Mucosa of gallbladder (tissue), 1 donor: ENCODE data around the gene ZFPL1. TPM values are rescaled to one million over a fixed set of nuclear protein-coding genes. Genes with fewer than 3 reads are reported as not detected.

Experiments used
- DNase-seq: peaks from one replicate; pipeline ENCODE4 v3.0.0-alpha.2; 2020; ENCODE audit warnings: low spot score
- total RNA-seq: library from RNA; stranded (reverse); gene quantifications from one replicate; pipeline ENCODE4 v1.2.1, GENCODE V29; 2021
- donor health status: DM: no; HTN: no; CAD: no.

ZFPL1 gene
- total RNA-seq, 1 donor from 2014 or later: 44.4 TPM

DNA sequence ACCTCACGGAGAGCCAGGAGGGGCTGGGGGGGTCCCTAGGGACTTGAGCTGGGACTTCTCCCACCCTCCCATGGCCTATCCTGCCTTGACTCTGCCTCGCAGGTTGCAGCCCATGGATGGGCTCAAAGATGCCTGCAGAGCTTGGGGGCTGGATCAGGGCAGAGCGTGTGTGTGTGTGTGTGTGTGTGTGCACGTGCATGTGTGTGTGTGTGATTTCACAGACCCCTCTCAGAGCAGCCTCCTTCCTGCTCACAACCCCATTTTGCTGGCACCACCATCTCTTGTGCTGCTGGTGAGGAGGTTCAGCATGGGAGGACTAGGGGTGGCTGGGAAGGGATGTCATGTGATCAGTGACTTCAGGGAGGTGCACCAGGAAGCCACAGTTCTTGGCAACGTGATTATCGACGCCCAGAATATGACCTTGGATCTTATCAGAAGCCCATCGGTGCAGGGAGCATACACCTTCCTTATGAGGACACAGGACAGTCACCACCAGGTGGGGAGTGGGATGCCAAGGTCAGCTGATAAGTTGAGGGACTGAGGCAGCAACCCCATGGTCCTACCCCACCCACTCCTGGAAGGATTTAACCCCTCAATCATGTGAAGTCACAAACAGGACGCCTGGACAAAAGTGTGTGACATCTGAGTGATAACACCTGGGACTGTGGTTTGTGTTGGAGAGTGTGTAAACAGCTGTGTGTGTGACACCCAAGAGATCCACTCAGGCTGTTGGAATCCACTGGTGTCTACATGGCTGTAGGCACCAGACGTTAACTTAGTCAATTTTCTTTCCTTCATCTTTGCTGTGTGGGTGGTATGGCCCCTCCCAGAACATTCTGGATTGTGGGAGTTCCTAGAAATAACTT, 23.8 kb upstream of the ZFPL1 start:
- DNase-seq: no peak

DNA sequence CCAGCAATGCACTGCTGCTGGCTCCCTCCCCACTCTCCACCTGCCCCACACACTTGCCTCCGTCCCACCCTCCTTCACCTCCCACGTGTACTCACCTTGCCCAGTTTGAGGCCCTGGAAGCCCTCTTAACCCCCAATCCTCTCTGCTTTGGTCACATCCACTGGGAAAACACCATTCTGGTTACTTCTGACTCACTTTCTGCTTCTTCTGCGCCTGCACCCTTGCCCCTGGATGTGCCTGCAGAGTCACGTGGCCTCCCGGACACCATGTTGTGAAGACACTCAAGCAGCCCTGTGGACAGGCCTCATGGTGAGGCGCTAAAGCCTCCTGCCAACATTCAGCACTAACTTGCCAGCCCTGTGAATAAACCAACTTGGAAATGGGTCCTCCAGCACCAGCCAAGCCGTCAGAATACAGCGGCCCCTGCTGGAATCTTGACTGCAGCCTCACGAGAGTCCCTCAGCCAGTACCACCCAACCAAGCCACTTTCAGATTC, 23.1 kb upstream of the ZFPL1 start:
- DNase-seq: no peak

DNA sequence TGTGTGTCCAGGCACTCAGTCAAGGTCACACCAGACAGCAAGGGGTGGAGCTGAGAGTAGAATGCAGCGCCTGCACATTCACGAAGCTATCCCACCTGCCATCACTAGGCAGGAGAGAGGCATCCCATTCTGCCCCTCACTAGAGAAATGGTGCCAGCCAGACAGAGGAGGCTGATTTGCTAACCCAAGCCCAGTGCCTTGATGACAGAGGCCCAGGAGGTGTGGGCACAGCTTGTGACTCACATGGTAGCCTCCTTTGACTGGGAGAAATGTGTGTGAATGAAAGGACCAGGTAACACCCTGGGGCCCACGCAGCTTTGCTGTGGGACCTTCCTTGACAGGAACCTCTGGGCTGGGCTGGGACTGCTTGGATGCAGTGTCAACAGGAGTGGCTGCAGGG, 20.5 kb upstream of the ZFPL1 start:
- DNase-seq: no peak

DNA sequence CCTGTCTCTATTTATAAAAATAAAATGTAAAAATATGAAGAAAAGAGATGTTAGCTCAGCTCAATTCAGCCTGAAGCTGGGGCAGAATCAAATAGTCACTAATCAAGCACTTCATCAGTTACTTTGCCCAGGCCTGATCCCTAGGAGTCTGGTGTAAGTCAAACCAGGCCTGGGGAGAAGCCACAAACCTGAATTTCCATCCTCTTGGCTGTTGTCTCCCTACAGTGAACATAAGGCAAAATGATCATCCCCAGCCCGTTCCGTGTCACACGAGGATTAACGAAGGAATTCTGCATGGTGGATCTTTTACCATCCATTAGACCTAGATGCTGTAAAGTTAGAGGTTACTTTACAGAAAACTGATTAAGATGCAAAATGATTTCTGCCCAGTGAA, 19.2 kb upstream of the ZFPL1 start:
- DNase-seq: no peak

DNA sequence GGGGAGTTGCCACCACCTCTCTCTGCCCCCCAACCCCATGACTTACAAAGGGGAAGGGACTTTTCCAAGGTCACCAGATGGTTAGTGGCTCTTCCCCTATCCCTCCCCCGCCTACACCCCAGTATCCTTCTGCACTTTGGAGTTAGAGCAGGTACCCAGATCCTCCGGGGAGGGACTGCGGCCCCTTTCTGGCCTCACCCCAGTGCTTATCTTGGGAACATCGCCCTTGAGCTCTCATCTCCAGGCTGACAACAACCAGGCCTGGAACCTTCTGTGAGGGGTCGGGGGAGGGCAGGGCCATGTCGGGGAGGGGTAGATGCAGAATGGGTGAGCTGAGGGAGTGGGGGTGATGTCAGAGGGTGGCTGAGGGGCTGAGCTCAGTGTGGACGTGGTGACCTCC, 18.2 kb upstream of the ZFPL1 start:
- DNase-seq: no peak

DNA sequence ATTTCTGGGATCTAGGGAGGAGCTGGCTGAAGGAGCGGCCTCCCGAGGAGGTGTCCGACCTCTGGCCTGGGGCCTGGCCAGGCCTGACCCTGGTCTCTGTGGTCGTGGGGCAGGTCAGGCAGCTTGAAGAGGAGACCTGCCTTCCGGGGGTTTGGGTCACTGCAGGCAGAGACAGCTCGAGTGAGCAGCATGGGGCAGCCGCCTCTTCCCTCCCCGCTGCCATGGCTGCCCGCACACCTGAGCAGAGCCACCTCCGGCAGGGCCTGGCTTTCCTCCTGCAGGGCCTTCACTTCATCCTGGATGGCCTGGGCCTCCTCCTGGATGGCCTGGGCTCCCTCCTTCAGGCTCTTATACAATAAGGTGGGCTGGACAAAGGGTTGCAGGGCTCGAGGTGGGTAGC, 17.7 kb upstream of the ZFPL1 start:
- DNase-seq: no peak

DNA sequence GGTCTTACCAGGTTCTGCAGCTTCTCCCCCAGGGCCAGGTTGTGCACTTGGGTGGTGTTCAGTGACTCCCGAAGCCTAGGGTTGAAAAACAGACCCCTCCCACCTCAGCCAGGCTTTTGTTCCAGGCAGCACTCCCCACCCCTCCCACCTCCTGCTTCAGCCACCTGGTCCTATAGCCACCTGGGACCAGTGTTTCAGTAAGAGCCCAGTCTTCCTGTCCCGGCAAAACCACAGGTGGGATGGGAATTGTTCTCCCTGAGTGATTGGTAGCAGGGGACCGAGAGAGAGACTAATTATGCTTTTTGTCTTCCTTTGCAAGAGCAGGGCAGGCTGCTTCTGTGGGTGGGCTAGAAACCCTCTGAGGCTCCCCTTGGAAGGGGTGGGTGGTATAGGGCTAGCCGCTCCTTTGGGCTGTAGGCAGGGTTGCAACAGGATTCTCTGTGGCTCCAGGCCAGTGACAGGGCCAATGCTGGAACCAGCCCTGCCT, 17.2 kb upstream of the ZFPL1 start:
- no peak for DNase-seq

DNA sequence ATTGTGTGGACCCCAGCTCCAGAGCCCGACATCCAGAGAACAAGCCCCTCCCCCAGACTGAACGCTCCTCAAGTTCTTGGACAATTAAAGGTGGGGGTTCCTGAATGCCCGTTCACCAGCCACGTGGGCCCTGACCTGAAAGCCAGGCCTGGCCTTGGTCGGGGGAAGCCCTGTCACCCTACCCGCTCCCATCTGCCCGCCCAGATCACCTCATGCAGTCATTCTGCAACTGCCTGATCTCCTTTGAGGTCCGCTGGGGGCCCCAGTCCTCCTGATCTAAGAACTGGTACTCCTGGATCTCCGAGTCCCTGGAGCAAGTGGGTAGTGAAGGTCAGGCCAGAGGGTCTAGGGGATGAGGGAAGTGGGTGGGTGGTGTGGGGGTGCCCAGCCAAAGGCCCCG, 16.6 kb upstream of the ZFPL1 start:
- DNase-seq: no peak

DNA sequence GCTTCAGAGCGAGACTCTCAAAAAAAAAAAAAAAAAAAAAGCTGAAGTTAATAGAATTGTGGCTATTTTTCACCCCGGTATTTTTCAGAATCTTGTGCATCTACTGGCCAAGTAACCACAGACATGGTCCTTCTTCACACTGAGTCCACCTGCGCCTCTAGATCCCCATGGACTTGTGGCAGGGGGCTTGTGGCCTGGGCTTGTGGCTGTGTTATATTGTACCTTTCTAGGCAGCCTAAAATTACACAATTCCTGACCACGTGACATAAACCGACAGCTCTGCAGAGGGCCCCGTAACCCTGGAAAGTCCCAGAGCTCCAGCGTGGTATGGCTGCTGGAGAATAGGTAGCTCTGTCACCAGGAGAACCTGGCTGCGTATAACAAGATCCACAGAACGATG, 14.8 kb upstream of the ZFPL1 start:
- DNase-seq: no peak

DNA sequence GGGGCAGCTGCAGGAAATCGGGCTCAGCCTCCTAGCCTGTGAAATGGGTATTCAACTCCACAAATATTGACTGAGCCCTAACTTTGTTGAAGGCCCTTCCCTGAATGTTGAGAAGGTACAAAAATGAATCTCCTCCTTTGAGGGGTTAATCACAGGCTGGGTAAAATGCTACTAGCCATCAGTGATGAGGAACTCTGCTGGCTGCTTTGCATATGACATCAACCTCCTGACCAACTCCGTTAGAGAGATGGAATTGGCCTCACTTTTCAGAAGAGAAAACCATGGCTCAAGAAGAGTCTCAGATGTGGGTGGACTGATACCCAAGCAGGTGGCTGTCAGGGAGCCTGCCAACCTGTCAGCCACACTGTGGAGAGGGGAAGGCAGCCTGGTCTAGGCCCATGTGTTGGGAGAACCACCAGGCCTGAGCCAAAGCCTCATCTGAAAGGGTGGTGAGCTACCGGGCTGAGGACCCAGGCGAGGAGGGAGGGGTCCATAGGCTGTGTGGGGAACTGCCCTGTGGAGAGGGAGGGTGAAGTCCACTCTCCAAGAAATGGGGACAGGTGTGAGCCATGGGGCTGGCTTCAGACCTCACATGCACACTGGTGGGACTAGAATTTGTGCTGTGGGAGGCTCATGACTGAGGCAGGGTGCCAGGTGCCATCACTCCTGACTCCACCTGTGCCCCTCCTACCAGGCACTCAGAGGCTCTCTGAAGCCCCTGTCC, 12.0 kb upstream of the ZFPL1 start:
- no peak for DNase-seq

DNA sequence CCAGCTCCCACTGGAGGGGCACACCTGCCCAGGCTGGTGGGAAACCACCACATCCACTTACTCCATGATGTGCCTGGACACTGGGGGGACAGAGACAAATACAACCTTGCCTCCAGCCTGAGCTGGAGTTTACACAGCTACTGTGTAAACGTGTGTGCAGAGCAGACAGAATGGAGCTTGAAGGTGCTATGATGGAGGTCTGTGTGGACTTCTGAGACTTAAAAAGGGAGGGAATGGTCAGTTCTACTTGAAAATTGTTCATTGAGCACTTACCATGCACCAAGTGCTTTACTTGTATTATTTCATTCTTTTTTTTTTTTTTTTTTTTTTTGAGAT, 11.4 kb upstream of the ZFPL1 start:
- no peak for DNase-seq

DNA sequence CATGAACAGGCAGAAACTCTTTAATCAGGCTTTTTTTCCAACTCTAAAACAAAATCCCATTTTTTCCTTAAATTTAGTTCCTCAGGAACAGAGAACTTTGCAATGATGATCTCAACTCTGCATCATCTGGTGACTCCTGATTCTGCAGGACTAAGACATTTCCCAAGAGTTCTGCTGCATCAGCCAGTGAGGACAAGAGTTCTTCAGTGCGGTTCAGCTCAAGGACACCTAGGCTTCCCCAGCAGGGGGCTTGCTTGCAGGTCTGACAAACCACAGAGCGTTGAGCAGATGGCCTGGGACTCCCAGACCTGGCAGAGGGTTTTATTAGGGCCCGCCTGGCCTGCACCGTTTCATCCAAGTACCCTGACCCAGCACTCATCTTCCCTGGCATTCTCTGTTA, 6.6 kb upstream of the ZFPL1 start:
- no peak for DNase-seq

DNA sequence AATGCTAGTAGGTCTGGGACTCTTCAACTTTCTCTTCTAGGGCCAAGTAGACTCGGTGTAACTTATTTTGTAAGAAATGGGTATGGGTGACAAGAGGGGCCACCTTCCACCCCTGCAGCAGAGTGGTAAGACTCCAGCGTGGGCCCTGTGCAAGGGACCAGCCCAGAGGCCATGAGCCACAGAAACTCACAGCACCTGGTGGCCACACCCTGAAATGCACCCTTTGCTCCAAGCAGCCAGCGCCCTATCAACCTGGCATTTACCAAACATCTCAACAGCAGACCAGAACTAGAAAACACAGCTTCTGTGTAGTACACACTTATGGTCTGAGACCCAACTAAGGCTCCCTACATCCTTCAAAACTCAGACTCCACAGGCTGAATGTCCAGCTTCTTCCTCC, 5.9 kb upstream of the ZFPL1 start:
- peak; percentile 52 for DNase-seq

DNA sequence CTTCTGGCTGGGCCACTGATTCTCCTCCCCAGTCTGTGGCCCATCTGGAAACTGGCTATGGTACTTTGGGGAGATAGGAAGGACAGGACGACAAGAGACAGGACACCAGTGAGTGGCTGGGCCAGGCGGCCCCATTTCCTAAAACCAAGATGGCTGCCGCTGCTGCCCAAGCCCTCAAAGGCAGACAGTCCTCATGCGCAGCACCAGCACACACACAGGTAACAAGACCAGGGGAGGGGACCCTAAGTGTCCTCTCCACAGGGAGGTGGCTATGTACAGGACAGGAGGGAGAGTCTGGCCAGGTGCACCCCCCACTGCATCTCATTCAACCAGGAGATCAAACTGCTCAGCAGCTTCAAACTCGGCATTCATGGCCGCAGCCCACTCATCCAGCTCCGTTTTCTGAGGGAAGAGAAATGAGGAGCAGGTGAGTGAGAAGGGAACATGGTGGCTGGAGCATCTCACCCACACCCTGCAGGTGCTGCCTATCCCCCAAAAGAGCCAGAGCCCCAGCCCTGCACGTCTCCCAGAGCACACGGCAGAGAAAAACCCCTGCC, 5.2 kb upstream of the ZFPL1 start:
- no peak for DNase-seq

DNA sequence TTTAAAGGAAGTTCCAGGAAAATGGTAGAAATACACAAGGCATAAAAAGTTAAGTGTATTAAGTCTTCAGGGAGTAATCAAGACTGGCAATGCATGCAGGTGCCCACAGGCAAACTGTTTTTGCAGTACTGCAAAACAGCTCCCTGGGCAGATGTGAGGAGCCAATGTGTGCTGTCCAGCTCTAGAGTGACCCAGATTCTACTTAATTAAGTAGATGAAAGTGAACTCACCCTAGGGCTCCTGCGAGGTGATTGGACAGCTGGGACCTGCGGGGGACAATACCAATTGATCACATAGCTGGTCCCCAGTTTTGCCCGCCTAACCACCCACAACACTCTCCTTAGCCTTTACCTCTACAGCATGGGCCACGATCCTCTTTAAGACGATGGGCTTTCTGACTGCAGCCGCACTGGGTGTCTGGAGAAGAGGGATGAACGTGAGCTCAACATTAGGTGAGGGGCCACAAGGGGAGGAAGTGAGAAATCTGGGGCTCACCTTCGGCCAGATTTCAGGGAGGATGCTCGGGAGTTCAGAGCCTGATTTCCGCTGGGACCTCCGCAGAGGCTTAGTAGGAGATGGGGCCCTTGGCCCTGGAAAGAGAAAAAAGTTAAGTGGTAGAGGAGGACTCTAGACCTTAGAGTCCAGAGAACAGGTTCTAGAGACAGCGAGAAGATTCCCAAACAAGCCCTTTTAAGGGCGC, 738 bp upstream of the ZFPL1 start:
- DNase-seq: no peak

DNA sequence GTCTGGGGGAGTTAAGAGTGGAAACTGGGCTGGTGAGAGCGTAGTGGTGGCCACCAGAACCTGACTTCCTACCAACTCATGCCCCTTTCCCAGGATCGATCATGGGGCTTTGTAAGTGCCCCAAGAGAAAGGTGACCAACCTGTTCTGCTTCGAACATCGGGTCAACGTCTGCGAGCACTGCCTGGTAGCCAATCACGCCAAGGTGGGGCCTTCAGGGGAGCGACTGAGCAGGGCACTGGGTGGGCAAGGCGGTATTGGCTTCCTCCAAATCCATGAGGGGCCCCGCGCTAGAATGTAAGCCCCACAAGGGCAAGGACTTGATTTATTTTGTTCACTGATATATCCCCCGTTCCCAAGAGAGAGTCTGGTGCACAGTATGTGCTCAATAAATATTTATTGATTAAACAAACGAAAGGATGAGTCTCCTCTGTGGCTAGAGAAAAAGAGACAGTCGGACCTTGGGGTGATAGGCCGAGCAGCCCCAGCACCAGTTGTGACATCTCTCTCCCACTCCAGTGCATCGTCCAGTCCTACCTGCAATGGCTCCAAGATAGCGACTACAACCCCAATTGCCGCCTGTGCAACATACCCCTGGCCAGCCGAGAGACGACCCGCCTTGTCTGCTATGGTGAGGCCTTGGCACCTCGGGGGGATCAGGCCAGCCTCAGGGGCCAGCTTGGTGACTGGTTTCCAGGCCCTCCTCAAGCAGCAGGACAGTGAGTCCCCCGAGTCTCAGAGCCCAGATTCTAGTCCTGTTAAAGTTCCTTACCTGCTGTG, 765 bp downstream of the ZFPL1 start:
- no peak for DNase-seq

DNA sequence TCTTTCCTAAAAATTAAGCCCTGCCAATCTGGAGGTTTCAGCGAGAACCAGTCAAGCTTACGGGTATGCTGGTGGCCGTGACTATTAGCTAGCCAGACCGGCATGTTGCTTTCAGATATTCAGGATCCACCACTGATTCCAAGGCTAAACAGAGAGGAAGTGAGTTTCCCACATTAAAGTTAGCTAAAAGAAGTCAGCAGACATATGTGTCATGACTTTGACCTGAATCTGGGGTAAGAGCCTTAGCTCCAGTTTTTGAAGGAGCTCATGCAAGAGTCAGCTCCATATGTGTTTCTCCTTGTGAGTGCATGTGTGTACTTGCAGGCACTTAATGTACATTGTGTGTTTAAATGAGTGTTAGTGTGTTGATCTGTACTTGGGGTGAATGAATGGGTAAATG, 1.4 kb downstream of the ZFPL1 start:
- DNase-seq: no peak

DNA sequence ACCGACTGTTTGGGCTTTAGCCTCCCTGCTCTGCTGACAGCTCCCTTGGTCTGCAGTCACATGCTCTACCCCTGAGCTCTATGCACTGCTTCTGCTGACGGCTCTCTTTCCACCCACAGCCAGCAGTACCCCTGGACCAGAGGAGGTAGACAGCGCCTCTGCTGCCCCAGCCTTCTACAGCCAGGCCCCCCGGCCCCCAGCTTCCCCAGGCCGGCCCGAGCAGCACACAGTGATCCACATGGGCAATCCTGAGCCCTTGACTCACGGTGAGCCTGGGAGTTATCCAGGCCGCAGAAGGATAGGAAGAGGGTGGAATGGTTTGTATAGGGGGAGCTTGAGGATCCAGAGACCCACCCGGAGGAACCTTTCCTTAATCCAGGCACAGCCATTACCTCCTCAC, 2.8 kb downstream of the ZFPL1 start:
- no peak for DNase-seq

DNA sequence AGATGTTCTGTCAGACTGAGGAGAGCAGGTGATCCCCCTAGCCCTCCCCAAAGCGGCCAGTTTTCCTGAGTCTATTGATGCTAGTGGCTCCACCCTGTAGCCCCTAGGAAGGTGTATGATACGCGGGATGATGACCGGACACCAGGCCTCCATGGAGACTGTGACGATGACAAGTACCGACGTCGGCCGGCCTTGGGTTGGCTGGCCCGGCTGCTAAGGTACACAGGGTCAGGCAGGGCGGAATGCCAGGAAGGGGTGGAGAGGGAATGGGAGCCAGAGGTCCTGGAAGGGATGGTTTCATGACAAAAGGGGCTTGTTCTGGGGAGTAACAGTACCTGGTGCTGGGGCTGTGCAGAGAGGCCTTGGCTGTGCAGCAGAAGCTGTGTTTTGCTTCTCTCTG, 3.2 kb downstream of the ZFPL1 start:
- no peak for DNase-seq

DNA sequence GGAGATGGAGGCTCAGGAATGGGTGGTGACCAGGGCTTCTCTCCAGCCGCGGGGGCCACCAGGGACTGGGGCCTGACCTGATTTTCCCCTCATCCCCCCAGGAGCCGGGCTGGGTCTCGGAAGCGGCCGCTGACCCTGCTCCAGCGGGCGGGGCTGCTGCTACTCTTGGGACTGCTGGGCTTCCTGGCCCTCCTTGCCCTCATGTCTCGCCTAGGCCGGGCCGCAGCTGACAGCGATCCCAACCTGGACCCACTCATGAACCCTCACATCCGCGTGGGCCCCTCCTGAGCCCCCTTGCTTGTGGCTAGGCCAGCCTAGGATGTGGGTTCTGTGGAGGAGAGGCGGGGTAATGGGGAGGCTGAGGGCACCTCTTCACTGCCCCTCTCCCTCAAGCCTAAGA, 3.8 kb downstream of the ZFPL1 start:
- no peak for DNase-seq

DNA sequence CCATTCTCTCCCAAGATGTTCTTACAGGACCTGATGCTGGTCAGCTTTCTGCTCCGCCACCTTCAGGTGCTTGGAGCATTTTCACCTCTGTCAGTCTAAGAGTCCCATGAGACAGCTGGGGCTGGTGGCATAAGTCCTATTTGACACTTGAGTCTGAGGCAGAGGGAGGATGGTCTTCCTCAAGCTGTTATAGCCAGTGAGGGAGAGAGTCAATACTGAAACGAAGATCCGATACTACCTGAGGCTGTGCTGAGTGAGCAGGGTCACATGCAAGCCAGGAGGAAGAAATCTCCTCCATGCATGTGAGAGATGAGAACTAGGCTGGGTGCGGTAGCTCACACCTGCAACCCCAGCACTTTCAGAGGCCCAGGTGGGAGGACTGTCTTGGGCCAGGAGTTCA, 5.6 kb downstream of the ZFPL1 start:
- DNase-seq: no peak

DNA sequence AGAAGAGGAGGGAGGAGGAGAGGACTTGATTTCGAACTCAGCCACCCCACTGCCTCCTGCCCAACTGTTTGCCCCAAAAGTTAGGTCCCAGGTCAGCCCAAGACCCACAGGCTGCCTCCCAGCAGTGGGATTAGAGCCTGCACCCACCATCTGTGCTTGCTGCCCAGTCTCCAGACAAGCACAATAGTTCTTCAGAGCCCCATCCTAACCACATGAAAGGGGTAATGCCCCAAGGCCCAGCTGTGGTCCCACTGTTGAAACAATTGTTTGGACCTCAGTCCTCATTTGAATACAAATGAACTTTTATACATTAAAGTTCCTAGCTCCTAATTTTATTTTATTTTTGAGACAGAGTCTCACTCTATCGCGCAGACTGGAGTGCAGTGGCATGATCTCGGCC, 6.6 kb downstream of the ZFPL1 start:
- DNase-seq: no peak
